ENCODE results near the gene NKD1.

Gene NKD1

GRCh38 chr16:50555269-50555875 is 7.2 kb downstream of the NKD1 start:
- Histone ChIP-seq H3K4me3 (ENCODE audit: low read length) (no peak overlapping the region), H3K36me3 (ENCODE audit: insufficient read depth, low read depth, low read length) (no peaks in the 10 kb centered on the region; the same call in 1 of the 2 replicates), H3K27ac (ENCODE audit: low read length) (no peak overlapping the region), H3K9me3 (ENCODE audit: insufficient read depth, low read depth, low read length) (no peaks in the 10 kb centered on the region; the same call in 1 of the 2 replicates), H3K4me1 (ENCODE audit: insufficient read depth, low read length) (no peaks in the 10 kb centered on the region), H3K9ac (ENCODE audit: low read depth, low read length) (no peak overlapping the region), H3K27me3 (ENCODE audit: insufficient read depth, low read length) (peaks cover 9% of the 10 kb centered on the region)

GRCh38 chr16:50555952-50556673 is 7.9 kb downstream of the NKD1 start:
- no peak overlapping the region for H3K27ac ChIP-seq (ENCODE audit: low read length)
- no peaks in the 10 kb centered on the region; the same call in 1 of the 2 replicates for H3K9me3 ChIP-seq (ENCODE audit: insufficient read depth, low read depth, low read length)
- H3K27me3 ChIP-seq (ENCODE audit: insufficient read depth, low read length), result 0 out of 2 replicates have a peak, but pooled peaks cover 2% of the 10 kb centered on the region
- no peaks in the 10 kb centered on the region; the same call in 1 of the 2 replicates for H3K36me3 ChIP-seq (ENCODE audit: insufficient read depth, low read depth, low read length)
- no peak overlapping the region for H3K4me3 ChIP-seq (ENCODE audit: low read length)
- no peak overlapping the region for H3K9ac ChIP-seq (ENCODE audit: low read depth, low read length)
- no peaks in the 10 kb centered on the region for H3K4me1 ChIP-seq (ENCODE audit: insufficient read depth, low read length)

- no peaks in the 10 kb centered on the region for H3K27me3 ChIP-seq (ENCODE audit: insufficient read depth, low read length)
- H3K4me3 ChIP-seq (ENCODE audit: low read length), result no peak overlapping the region
- no peaks in the 10 kb centered on the region for H3K4me1 ChIP-seq (ENCODE audit: insufficient read depth, low read length)
- H3K36me3 ChIP-seq (ENCODE audit: insufficient read depth, low read depth, low read length), result no peaks in the 10 kb centered on the region; the same call in 1 of the 2 replicates
- no peak overlapping the region for H3K9ac ChIP-seq (ENCODE audit: low read depth, low read length)
- H3K27ac ChIP-seq (ENCODE audit: low read length), result no peak overlapping the region
- H3K9me3 ChIP-seq (ENCODE audit: insufficient read depth, low read depth, low read length), result no peaks in the 10 kb centered on the region; the same call in 1 of the 2 replicates
These were observed 8.8 kb downstream of the NKD1 start for GRCh38 chr16:50557046-50557445.

GRCh38 chr16:50558913-50559312 is 10.7 kb downstream of the NKD1 start:
- no peak overlapping the region for H3K9ac ChIP-seq (ENCODE audit: low read depth, low read length)
- no peaks in the 10 kb centered on the region for H3K4me1 ChIP-seq (ENCODE audit: insufficient read depth, low read length)
- no peaks in the 10 kb centered on the region; the same call in 1 of the 2 replicates for H3K36me3 ChIP-seq (ENCODE audit: insufficient read depth, low read depth, low read length)
- H3K27me3 ChIP-seq (ENCODE audit: insufficient read depth, low read length), result no peaks in the 10 kb centered on the region
- H3K27ac ChIP-seq (ENCODE audit: low read length), result no peak overlapping the region
- no peaks in the 10 kb centered on the region; the same call in 1 of the 2 replicates for H3K9me3 ChIP-seq (ENCODE audit: insufficient read depth, low read depth, low read length)
- no peak overlapping the region for H3K4me3 ChIP-seq (ENCODE audit: low read length)

- Histone ChIP-seq H3K4me1 (ENCODE audit: insufficient read depth, low read length) (no peaks in the 10 kb centered on the region), H3K9ac (ENCODE audit: low read depth, low read length) (no peak overlapping the region), H3K27me3 (ENCODE audit: insufficient read depth, low read length) (no peaks in the 10 kb centered on the region), H3K36me3 (ENCODE audit: insufficient read depth, low read depth, low read length) (no peaks in the 10 kb centered on the region; the same call in 1 of the 2 replicates), H3K27ac (ENCODE audit: low read length) (no peak overlapping the region), H3K9me3 (ENCODE audit: insufficient read depth, low read depth, low read length) (no peaks in the 10 kb centered on the region; the same call in 1 of the 2 replicates), H3K4me3 (ENCODE audit: low read length) (no peak overlapping the region)
These were observed 11.1 kb downstream of the NKD1 start for GRCh38 chr16:50559342-50559741.

- H3K9ac ChIP-seq (ENCODE audit: low read depth, low read length), result no peak overlapping the region
These were observed 11.8 kb downstream of the NKD1 start for GRCh38 chr16:50559804-50560514.

GRCh38 chr16:50560903-50561863 is 13.0 kb downstream of the NKD1 start:
- no peaks in the 10 kb centered on the region; the same call in 1 of the 2 replicates for H3K36me3 ChIP-seq (ENCODE audit: insufficient read depth, low read depth, low read length)
- H3K27me3 ChIP-seq (ENCODE audit: insufficient read depth, low read length), result no peaks in the 10 kb centered on the region
- no peaks in the 10 kb centered on the region; the same call in 1 of the 2 replicates for H3K9me3 ChIP-seq (ENCODE audit: insufficient read depth, low read depth, low read length)
- H3K9ac ChIP-seq (ENCODE audit: low read depth, low read length), result no peak overlapping the region
- no peak overlapping the region for H3K27ac ChIP-seq (ENCODE audit: low read length)
- no peaks in the 10 kb centered on the region for H3K4me1 ChIP-seq (ENCODE audit: insufficient read depth, low read length)
- H3K4me3 ChIP-seq (ENCODE audit: low read length), result no peak overlapping the region

More at GRCh38 chr16:50559804-50560514, 11.8 kb downstream of the NKD1 start:
- no peak overlapping the region for H3K27ac ChIP-seq (ENCODE audit: low read length)
- H3K4me3 ChIP-seq (ENCODE audit: low read length), result no peak overlapping the region
- no peaks in the 10 kb centered on the region for H3K27me3 ChIP-seq (ENCODE audit: insufficient read depth, low read length)
- no peaks in the 10 kb centered on the region; the same call in 1 of the 2 replicates for H3K9me3 ChIP-seq (ENCODE audit: insufficient read depth, low read depth, low read length)
- H3K36me3 ChIP-seq (ENCODE audit: insufficient read depth, low read depth, low read length), result no peaks in the 10 kb centered on the region; the same call in 1 of the 2 replicates
- no peaks in the 10 kb centered on the region for H3K4me1 ChIP-seq (ENCODE audit: insufficient read depth, low read length)

GRCh38 chr16:50562657-50563056 is 14.5 kb downstream of the NKD1 start:
- Histone ChIP-seq H3K4me1 (ENCODE audit: insufficient read depth, low read length) (no peaks in the 10 kb centered on the region), H3K36me3 (ENCODE audit: insufficient read depth, low read depth, low read length) (no peaks in the 10 kb centered on the region), H3K9ac (ENCODE audit: low read depth, low read length) (no peak overlapping the region), H3K4me3 (ENCODE audit: low read length) (no peak overlapping the region), H3K27me3 (ENCODE audit: insufficient read depth, low read length) (no peaks in the 10 kb centered on the region), H3K27ac (ENCODE audit: low read length) (no peak overlapping the region), H3K9me3 (ENCODE audit: insufficient read depth, low read depth, low read length) (no peaks in the 10 kb centered on the region)

- Histone ChIP-seq H3K27ac (ENCODE audit: low read length) (no peak overlapping the region), H3K27me3 (ENCODE audit: insufficient read depth, low read length) (no peaks in the 10 kb centered on the region), H3K9ac (ENCODE audit: low read depth, low read length) (no peak overlapping the region), H3K4me3 (ENCODE audit: low read length) (no peak overlapping the region), H3K4me1 (ENCODE audit: insufficient read depth, low read length) (no peaks in the 10 kb centered on the region), H3K9me3 (ENCODE audit: insufficient read depth, low read depth, low read length) (no peaks in the 10 kb centered on the region), H3K36me3 (ENCODE audit: insufficient read depth, low read depth, low read length) (no peaks in the 10 kb centered on the region)
These were observed 15.8 kb downstream of the NKD1 start for GRCh38 chr16:50563989-50564388.

- no peaks in the 10 kb centered on the region for H3K27me3 ChIP-seq (ENCODE audit: insufficient read depth, low read length)
- H3K9ac ChIP-seq (ENCODE audit: low read depth, low read length), result no peak overlapping the region
- H3K4me1 ChIP-seq (ENCODE audit: insufficient read depth, low read length), result no peaks in the 10 kb centered on the region
- H3K36me3 ChIP-seq (ENCODE audit: insufficient read depth, low read depth, low read length), result no peaks in the 10 kb centered on the region
- no peaks in the 10 kb centered on the region for H3K9me3 ChIP-seq (ENCODE audit: insufficient read depth, low read depth, low read length)
- H3K4me3 ChIP-seq (ENCODE audit: low read length), result no peak overlapping the region
- no peak overlapping the region for H3K27ac ChIP-seq (ENCODE audit: low read length)
These were observed 17.2 kb downstream of the NKD1 start for GRCh38 chr16:50565428-50565827.

All from iPS-20b (cell line).